Panc1 (cell line): ENCODE data around the gene PLEKHO1. TPM values are rescaled to one million over a fixed set of nuclear protein-coding genes. Genes with fewer than 3 reads are reported as not detected.
"Not testable (repeated sequence)": the region's sequence is repeated elsewhere in the genome, so short reads cannot be mapped to it uniquely, and the experiment has no call there.

ENCODE experiments used
- ATAC-seq: fragments of 200-7000 bp; cut with Tn5 transposase; 2 replicates; pipeline ENCODE4 v1.9.1; 2020; ENCODE audit warnings: mild to moderate bottlenecking, moderate library complexity
- BruUV-seq: library from RNA; stranded (reverse); fragments of 400-500 nt; replicated peaks from 2 replicates; lab custom pipeline; 2021; lab: Mats Ljungman, UMichigan
- CTCF ChIA-PET: fragments of 300-600 bp; sonication (Branson Sonifier 250); formaldehyde crosslinking; loops from one replicate; lab custom pipeline; 2022; ENCODE audit warnings: antibody characterized with exemption; lab: Charles Lee
- POLR2A ChIA-PET: fragments of 300-600 bp; sonication (Branson Sonifier 250); formaldehyde crosslinking; loops from one replicate; lab custom pipeline; 2022; ENCODE audit warnings: antibody characterized with exemption; lab: Charles Lee
- DNase-seq: peaks from one replicate; pipeline ENCODE4 v3.0.0-alpha.2; 2010; ENCODE audit warnings: low read depth, low spot score
- H3K27ac ChIP-seq: 2 replicates; pipeline ENCODE4 v1.5.1; 2011; ENCODE audit warnings: mild to moderate bottlenecking, low read length, inconsistent platforms
- H3K27me3 ChIP-seq: fragments of 200-500 bp; sonication (Bioruptor generic); 2 replicates; pipeline ENCODE4 v1.6.0; 2014; ENCODE audit warnings: low read length, inconsistent platforms; ENCODE audit not compliant: control insufficient read depth, insufficient read depth
- H3K36me3 ChIP-seq: fragments of 200-500 bp; sonication (Bioruptor generic); 2 replicates; pipeline ENCODE4 v1.5.1; 2014; ENCODE audit warnings: inconsistent platforms, mild to moderate bottlenecking, low read length, moderate library complexity; ENCODE audit not compliant: control insufficient read depth, insufficient read depth
- H3K4me1 ChIP-seq: 2 replicates; pipeline ENCODE4 v1.5.1; 2011; ENCODE audit warnings: inconsistent platforms, mild to moderate bottlenecking, low read length, moderate library complexity; ENCODE audit not compliant: control insufficient read depth, insufficient read depth
- H3K4me3 ChIP-seq, 2 experiments: 2 replicates each; pipeline ENCODE4 v1.5.1; 2011 to 2012; ENCODE audit warnings: low read depth in 2 of 2, low read length in 2 of 2, mild to moderate bottlenecking in 2 of 2, inconsistent platforms in 1 of 2, moderate library complexity in 1 of 2
- H3K9me3 ChIP-seq: fragments of 200-500 bp; sonication (Bioruptor generic); 2 replicates; pipeline ENCODE4 v1.5.1; 2014; ENCODE audit warnings: low read depth, mild to moderate bottlenecking, inconsistent platforms, low read length, moderate library complexity; ENCODE audit not compliant: control insufficient read depth, insufficient read depth
- CTCF ChIP-seq: fragments of 450-650 bp; IDR thresholded peaks from 2 replicates; pipeline ENCODE4 v1.5.1; 2017; ENCODE audit warnings: mild to moderate bottlenecking
- POLR2AphosphoS5 ChIP-seq: IDR thresholded peaks from 2 replicates; pipeline ENCODE4 v1.6.1; 2012; ENCODE audit warnings: mild to moderate bottlenecking, low read depth, low read length, moderate library complexity
- REST ChIP-seq, 2 experiments: IDR thresholded peaks; 2 replicates each; pipeline ENCODE4 v1.6.1; 2011 to 2012; ENCODE audit warnings: low read depth in 2 of 2, control low read depth in 1 of 2, low read length in 1 of 2, mild to moderate bottlenecking in 1 of 2, moderate library complexity in 1 of 2; ENCODE audit not compliant: insufficient read depth in 1 of 2
- SIN3A ChIP-seq: IDR thresholded peaks from 2 replicates; pipeline ENCODE4 v1.6.1; 2012; ENCODE audit warnings: low read depth, mild to moderate bottlenecking, low read length, moderate library complexity, borderline replicate concordance; ENCODE audit not compliant: insufficient read depth
- TCF7L2 ChIP-seq: IDR thresholded peaks from 2 replicates; pipeline ENCODE4 v1.6.1; 2011; ENCODE audit warnings: mild to moderate bottlenecking, low read depth, low read length, inconsistent platforms
- in situ Hi-C: cut with HindIII; loops from 2 replicates; pipeline ENCODE4 v1.10.0; 2016; ENCODE audit warnings: low sequenced_read_pairs, low pct_unique_long_range_greater_than_20kb
- intact Hi-C: fragments of 100-400 bp; cut with micrococcal nuclease; formaldehyde crosslinking; loops from one replicate; pipeline ENCODE4 v1.10.0; 2022; ENCODE audit not compliant: unreplicated experiment
- total RNA-seq: library from RNA; stranded (reverse); gene quantifications from one replicate; pipeline ENCODE4 v1.2.1, GENCODE V29; 2021; ENCODE audit not compliant: unreplicated experiment

Gene PLEKHO1
- total RNA-seq, 1 experiment from 2014 or later: 9.1 TPM

- no peaks in the 10 kb centered on the region for H3K27me3 ChIP-seq
- H3K9me3 ChIP-seq: no peaks in the 10 kb centered on the region
- DNase-seq (no peak), ATAC-seq (no peak)
- H3K27ac ChIP-seq: no peak overlapping the region
- H3K4me1 ChIP-seq: no peaks in the 10 kb centered on the region
- in situ Hi-C loops (no loop called here), intact Hi-C loops (no loop called here)
- no TSS peak for BruUV-seq
- no peak for TF ChIP-seq SIN3A
- no peak for TF ChIP-seq REST (IDR thresholded peaks at IDR 0.05; ENCODE audit: insufficient read depth in 1 of 2, low read depth in 2 of 2, low read length in 1 of 2)
- CTCF ChIA-PET: no interaction called here
- no peaks in the 10 kb centered on the region for H3K36me3 ChIP-seq
- H3K4me3 ChIP-seq: no peak overlapping the region
- POLR2A ChIA-PET: no interaction called here
These were observed 17.3 kb upstream of the PLEKHO1 start for GRCh38 chr1:150132372-150132771.

DNA sequence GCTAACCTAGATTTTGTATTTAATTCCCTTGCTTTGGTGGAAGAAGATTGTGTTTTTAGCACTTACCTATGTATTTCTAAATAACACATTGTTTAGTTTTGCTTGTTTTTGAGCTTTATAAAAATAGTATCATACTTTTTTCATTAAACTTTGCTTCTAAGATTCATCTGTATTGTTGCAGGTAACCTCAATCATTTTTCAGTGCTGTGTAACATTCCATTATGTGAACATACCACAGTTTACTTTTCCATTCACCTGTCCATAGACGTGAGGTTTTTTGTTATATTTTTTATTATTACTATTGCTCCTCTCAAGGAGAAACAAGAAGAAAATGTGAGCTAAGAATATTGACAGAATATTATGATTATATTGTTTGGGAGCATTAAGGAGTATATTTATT is 15.2 kb upstream of the PLEKHO1 start:
- Histone ChIP-seq H3K36me3 (no peaks in the 10 kb centered on the region), H3K27me3 (no peaks in the 10 kb centered on the region), H3K9me3 (no peaks in the 10 kb centered on the region), H3K4me3 (no peak overlapping the region), H3K27ac (no peak overlapping the region), H3K4me1 (no peaks in the 10 kb centered on the region)
- no peak for TF ChIP-seq REST (IDR thresholded peaks at IDR 0.05; ENCODE audit: insufficient read depth in 1 of 2, low read depth in 2 of 2, low read length in 1 of 2)
- TF ChIP-seq SIN3A: no peak
- TF ChIP-seq TCF7L2: no peak
- no peak for TF ChIP-seq POLR2AphosphoS5
- no peak for TF ChIP-seq CTCF
- ChIA-PET CTCF (no interaction called here), POLR2A (no interaction called here)
- DNase-seq: no peak
- BruUV-seq: no TSS peak
- ATAC-seq: no peak
- in situ Hi-C loops: no loop called here
- intact Hi-C loops: no loop called here

GRCh38 chr1:150135400-150135799 is 14.3 kb upstream of the PLEKHO1 start:
- in situ Hi-C loops, ATAC-seq, CTCF ChIA-PET, H3K4me3 ChIP-seq, H3K9me3 ChIP-seq, H3K27me3 ChIP-seq, BruUV-seq, DNase-seq, H3K4me1 ChIP-seq, POLR2A ChIA-PET, H3K36me3 ChIP-seq, H3K27ac ChIP-seq, intact Hi-C loops: not testable (repeated sequence)
